Posterior vena cava (tissue), 2 donors: ENCODE measurements around the gene NDUFS7. TPM values are rescaled to one million over a fixed set of nuclear protein-coding genes. Genes with fewer than 3 reads are reported as not detected.

ENCODE experiments used
- DNase-seq: peaks from one replicate; pipeline ENCODE4 v3.0.0-alpha.2; 2020; ENCODE audit warnings: low spot score
- intact Hi-C, 2 donors: fragments of 100-400 bp; cut with DNase I; formaldehyde crosslinking; loops; one replicate each; pipeline versions ENCODE4 v1.14.1 to v1.14.2; 2022 to 2023
- total RNA-seq, 2 donors: library from RNA; stranded (reverse); fragmentation: NEBNext Ultra II Directional; extraction: Animal tissue kit (Norgen Biotek cat#: 25700); gene quantifications; one replicate each; pipeline ENCODE4 v1.2.1, GENCODE V29; 2021
- donor health status: DM: yes; HTN: yes; CAD: no.
- donor health status: DM: yes; HTN: yes; CAD: no.

Gene NDUFS7
- total RNA-seq, 2 donors from 2014 or later, result 54.4 to 55.1 TPM

GRCh38 chr19:1379126-1379905 lies 4.4 kb upstream of the NDUFS7 start:
- intact Hi-C loops, result no loop called here
- DNase-seq, result no peak

- no peak for DNase-seq
- intact Hi-C loops, result loop anchor here in 1 of 2 donors (10.0 kb wide), 1 partner anchor 105 kb away; the partner anchor contains the start of gene FAM174C
Observed at GRCh38 chr19:1379961-1380489, 3.7 kb upstream of the NDUFS7 start.

- intact Hi-C loops, result loop anchor here in 1 of 2 donors (10.0 kb wide), 1 partner anchor 107 kb away; the partner anchor contains the start of gene FAM174C
- no peak for DNase-seq
Observed at GRCh38 chr19:1382250-1382649, 1.5 kb upstream of the NDUFS7 start.

GRCh38 chr19:1383017-1383311 lies 743 bp upstream of the NDUFS7 start:
- no peak for DNase-seq
- intact Hi-C loops, result loop anchor here in 1 of 2 donors (10.0 kb wide), 1 partner anchor 108 kb away; the partner anchor contains the start of gene FAM174C

- intact Hi-C loops, result loop anchor here in 1 of 2 donors (10.0 kb wide), 1 partner anchor 109 kb away; the partner anchor contains the start of gene FAM174C
- no peak for DNase-seq
Observed at GRCh38 chr19:1384085-1384462, 367 bp downstream of the NDUFS7 start.

- intact Hi-C loops, result loop anchor here in 1 of 2 donors (10.0 kb wide), 1 partner anchor 110 kb away; the partner anchor contains the start of gene FAM174C
- no peak for DNase-seq
Observed at GRCh38 chr19:1384478-1385110, 887 bp downstream of the NDUFS7 start.

- no peak for DNase-seq
- intact Hi-C loops, result loop anchor here in 1 of 2 donors (10.0 kb wide), 1 partner anchor 111 kb away; the partner anchor contains the start of gene FAM174C
Observed at GRCh38 chr19:1385816-1386215, 2.1 kb downstream of the NDUFS7 start.

- DNase-seq, result no peak
- intact Hi-C loops, result loop anchor here in 1 of 2 donors (10.0 kb wide), 1 partner anchor 112 kb away; the partner anchor contains the start of gene FAM174C
Observed at GRCh38 chr19:1386945-1387683, 3.4 kb downstream of the NDUFS7 start.

GRCh38 chr19:1387684-1388636 lies 4.3 kb downstream of the NDUFS7 start:
- DNase-seq, result no peak
- intact Hi-C loops, result loop anchor here in 1 of 2 donors (10.0 kb wide), 1 partner anchor 113 kb away; the partner anchor contains the start of gene FAM174C

- no peak for DNase-seq
- intact Hi-C loops, result loop anchor here in 1 of 2 donors (10.0 kb wide), 1 partner anchor 114 kb away; the partner anchor contains the start of gene FAM174C
Observed at GRCh38 chr19:1388637-1389026, 4.9 kb downstream of the NDUFS7 start.

GRCh38 chr19:1389033-1389940 lies 5.6 kb downstream of the NDUFS7 start:
- no peak for DNase-seq
- intact Hi-C loops, result loop anchor here in 1 of 2 donors (10.0 kb wide), 1 partner anchor 114 kb away; the partner anchor contains the start of gene FAM174C

GRCh38 chr19:1390890-1391423 lies 7.2 kb downstream of the NDUFS7 start:
- intact Hi-C loops, result no loop called here
- no peak for DNase-seq

GRCh38 chr19:1392407-1392806 lies 8.7 kb downstream of the NDUFS7 start:
- no peak for DNase-seq
- intact Hi-C loops, result no loop called here

- no peak for DNase-seq
- intact Hi-C loops, result no loop called here
Observed at GRCh38 chr19:1392939-1393530, 9.3 kb downstream of the NDUFS7 start.

GRCh38 chr19:1393841-1394240 lies 10.1 kb downstream of the NDUFS7 start:
- DNase-seq, result no peak
- intact Hi-C loops, result no loop called here
